Stimulated activated CD8-positive, alpha-beta memory T cell treated with anti-CD3 and anti-CD28 coated beads, Interleukin-7, amount 100 ng/mL, for 1 hour (primary cell): ENCODE measurements around the gene WDR64.

Source experiments
- DNase-seq, 2 donors: peaks; one replicate each; pipeline ENCODE4 v3.0.0-alpha.2; 2020; ENCODE audit warnings: low read depth in 2 of 2

The WDR64 gene

GRCh38 chr1:241631674-241632073, 20.4 kb upstream of the WDR64 start:
- no peak for DNase-seq

GRCh38 chr1:241632987-241633386, 19.1 kb upstream of the WDR64 start:
- DNase-seq, result no peak

GRCh38 chr1:241635556-241636152, 16.4 kb upstream of the WDR64 start:
- no peak for DNase-seq

DNA sequence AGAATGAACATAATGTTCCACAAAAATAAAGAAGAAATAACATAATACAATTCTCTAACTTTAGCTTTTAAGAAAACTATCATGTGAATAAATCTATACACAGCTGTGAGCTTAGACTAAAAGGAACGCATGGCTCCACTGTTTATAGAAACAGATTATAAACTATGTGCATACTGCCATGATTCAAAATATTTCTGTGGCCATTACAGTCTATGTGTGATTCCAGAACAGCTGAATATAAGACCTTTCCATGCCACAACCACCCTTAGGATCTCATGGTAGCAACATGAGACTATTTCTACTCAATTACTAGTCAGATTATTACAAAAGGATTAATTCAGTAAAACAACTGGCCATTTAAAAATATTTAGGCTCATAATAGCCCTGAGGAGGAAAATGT, 15.8 kb upstream of the WDR64 start:
- DNase-seq, result no peak

- DNase-seq, result no peak
Observed at GRCh38 chr1:241637046-241637590, 15.0 kb upstream of the WDR64 start.

DNA sequence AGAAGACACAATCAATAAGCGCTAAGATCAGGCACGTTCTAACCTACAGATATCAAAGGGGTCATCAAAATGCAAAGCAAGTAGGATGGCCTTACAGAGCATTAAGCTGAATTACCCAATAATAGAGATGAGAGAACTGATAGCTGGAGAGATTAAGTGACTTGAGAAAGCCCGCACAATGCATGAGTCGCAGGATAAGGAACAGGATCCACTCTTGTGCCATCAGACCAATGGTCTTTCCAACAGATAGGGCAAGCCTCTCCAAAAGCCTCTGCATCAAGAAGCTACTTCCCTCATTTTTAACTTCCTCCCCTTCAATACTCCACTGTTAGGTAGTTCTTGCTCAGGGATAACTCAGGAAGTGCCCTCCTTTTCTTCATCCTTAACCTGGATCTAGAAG, 14.5 kb upstream of the WDR64 start:
- DNase-seq, result no peak

DNA sequence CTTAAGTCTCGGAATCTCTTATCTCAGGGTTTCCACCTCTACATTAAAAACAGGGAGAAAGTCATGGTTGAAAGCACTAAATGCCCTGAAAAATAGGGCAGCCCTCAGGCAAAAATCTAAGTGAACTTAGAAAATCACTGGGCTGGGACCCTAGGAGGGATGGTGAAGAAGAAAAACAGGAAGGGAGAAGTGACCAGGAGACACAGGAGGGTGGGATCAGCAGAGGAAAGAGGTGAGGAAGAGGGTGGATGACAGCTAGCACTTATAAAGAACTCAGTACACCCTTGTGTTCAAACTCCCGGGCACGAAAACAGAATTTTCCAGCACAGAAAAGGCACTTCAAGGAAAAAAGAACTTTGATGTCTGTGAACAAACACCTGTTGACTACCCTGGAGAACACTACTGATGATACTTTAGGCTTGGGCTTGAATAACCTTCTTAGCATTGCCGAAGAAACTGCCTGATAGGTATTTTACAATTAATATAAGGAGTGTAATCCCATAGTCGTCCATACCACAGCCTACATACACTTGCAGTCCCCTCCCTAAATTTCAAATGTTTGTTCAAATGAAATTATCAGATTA, 13.9 kb upstream of the WDR64 start:
- DNase-seq, result no peak

GRCh38 chr1:241638909-241639622, 13.0 kb upstream of the WDR64 start:
- no peak for DNase-seq

DNA sequence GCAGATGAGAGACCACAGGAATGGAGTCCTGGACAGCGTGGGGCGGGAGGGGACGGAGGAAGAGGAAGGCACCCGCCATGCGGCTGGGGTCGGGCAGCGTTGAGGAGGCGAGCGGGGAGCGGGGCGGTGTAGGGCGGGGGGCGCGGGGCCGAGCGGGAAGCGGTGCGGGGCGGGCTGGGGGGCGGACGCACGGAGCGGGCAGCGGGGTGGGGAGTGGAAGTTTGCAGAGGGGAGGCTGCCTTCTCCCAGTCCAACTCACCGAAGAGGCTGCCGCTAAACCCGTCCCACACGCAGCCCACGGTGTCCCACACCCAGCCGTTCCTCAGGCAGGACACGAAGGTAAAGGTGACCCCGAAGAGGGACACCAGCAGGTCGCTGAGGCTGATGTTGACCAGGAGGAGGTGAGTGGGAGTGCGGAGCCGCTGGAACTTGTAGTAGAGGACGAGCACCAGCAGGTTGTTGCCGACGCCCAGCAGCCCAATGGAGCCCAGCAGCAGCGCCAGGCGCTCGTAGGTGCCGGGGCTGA, 12.4 kb upstream of the WDR64 start:
- peak in 1 of 2 donors; percentile 3 for DNase-seq

GRCh38 chr1:241640149-241640866, 11.8 kb upstream of the WDR64 start, which contains the start of the genes CHML and OPN3:
TSS of gene CHML (minus strand) at chr1:241640369. CDS start at chr1:241635766, 4,603 bp downstream.
TSS of gene OPN3 (minus strand) at chr1:241640369. CDS start at chr1:241640254, 115 bp downstream.
- DNase-seq, result peak; percentile 78 to 82

- DNase-seq, result no peak
Observed at GRCh38 chr1:241640867-241641622, 11.0 kb upstream of the WDR64 start.

DNA sequence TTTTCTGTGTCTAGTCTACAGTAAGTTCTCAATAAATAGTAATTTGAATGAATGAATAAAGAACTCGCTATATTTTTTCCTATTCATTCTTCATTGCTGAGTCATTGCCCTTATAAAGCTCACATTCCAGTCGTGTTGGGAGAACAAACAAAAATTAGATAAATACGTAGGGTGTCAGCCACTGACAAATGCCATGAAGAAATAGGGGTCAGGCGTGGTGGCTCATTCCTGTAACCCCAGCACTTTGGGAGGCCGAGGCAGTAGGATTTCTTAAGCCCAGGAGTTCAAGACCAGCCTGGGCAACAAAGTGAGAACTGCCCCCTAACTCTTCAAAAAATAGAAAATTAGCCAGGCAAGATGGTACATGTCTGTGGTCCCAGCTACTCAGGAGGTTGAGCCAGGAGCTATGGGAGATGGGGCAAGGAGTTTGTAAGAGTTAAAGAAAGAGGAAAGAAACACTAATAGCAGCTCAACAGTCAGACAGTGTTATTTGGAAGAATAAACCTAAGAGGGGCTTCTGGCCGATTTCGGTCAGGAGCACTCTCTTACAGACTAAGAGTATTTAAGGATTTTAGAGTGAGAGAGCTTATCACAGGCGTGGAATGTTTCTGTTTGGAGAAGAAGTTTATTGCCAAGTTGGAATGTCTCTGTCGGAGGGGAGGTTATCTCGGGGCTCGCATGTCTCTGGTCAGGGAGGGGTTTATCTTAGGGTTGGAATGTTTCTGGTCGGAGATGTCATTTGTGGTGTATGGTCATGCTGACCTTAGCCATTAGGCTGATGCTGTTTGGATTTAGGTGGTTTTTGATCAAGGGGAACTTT, 10.1 kb upstream of the WDR64 start:
- no peak for DNase-seq

DNA sequence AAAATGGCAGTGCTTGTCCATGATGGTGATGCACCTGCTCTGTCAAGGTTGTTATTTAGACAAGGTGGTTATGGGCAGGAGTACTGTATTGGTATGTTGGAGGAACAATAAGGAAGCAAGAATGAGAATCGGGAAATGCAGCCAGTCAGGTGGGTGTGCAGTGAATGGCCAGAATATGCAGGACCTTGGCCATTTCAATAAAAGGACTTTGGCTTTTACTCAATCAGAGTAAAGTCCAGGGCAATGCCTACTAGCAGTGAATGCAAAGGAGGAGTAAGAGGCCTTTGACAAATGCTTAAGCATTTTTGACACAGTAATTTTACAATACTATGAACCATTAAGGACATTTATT, 9.5 kb upstream of the WDR64 start:
- no peak for DNase-seq

- no peak for DNase-seq
Observed at GRCh38 chr1:241644259-241644658, 7.8 kb upstream of the WDR64 start.

DNA sequence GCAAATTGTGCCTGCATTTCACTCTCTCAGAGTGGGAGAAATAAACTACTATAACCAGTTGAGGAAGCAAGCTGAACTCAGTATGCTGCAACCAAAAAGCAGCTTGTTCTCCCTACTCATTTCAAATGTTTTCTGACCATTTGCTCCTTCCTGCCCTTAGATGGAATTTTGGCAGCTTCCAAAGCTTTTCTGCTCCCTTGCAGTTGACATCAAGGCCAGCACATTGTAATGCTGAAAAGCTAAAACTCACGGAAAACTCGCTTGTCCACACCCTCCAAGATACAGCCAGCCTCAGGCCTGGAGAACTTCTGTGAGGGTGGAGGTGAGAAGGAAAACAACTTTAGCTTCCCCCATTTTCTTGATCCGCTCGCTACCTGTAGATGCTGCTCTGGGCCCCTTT, 6.9 kb upstream of the WDR64 start:
- DNase-seq, result no peak

GRCh38 chr1:241646201-241646600, 5.9 kb upstream of the WDR64 start:
- DNase-seq, result no peak

GRCh38 chr1:241647658-241648057, 4.4 kb upstream of the WDR64 start:
- DNase-seq, result no peak

DNA sequence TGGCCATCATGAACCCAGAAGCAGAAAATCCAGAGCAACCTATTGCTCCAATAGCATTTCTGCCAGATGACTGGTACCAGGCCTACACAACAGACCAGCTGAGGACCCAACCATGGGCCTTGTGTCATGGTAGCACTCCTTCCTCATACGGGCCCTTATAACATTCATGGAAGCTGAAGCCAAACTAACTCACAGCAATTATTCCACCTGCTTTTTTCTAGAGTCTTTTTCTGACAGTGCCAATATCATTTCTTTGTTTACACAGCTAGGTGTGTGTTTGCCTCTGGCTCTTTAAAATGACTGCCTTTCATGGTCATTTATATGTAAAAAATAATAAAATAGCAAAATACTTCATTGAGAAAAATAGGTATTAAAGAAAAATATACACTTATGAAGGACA, 3.9 kb upstream of the WDR64 start:
- no peak for DNase-seq

- no peak for DNase-seq
Observed at GRCh38 chr1:241654019-241654418, 1.9 kb downstream of the WDR64 start.

- no peak for DNase-seq
Observed at GRCh38 chr1:241654641-241655040, 2.6 kb downstream of the WDR64 start.
